HG03097 (cell line): Measurements from ENCODE around the gene MYO6.

Experiments
- ATAC-seq: cut with Tn5 transposase; IDR thresholded peaks from one replicate; pipeline ENCODE4 v1.9.1; 2021; ENCODE audit not compliant: unreplicated experiment, low FRiP score

MYO6 gene

DNA sequence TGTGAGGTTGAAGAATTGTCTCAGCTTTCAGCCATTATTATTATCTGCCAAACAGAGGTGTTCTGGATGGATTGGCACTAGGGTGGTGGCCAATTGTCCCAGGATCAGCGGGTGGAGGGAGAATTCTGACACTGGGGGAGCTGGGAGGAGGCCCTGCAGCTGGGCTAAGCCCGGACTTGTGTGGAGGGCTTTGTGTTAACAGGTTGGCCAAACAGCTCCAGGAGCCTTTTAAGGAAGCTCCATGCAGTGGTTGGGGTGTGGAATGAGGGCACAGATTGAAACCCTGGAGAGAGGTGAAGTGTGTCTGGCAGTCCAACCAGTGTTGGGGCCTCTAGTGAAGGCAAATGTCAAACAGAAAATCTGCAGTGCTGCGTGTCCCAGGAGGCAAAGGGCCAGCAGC lies 187.6 kb downstream of the MYO6 start:
- ATAC-seq = no peak

DNA sequence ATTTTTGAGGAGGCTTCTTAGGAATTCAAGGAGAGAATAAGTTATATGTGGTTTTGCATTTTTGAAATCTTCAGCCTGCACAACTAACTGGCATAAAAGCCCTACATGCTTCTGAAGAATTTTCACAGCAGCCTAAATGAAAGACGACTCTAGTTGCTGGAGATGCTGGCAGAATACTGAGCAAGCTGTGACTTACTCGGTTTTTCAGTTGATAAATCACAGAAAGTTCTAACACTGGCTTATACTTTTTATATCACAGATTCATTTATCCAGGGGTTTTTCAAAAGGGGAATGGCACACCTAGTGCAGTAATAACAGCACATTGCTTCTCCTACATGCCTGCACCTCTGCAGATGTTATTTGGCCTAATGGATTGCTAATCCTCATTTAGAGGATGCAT lies 188.8 kb downstream of the MYO6 start:
- no peak for ATAC-seq

DNA sequence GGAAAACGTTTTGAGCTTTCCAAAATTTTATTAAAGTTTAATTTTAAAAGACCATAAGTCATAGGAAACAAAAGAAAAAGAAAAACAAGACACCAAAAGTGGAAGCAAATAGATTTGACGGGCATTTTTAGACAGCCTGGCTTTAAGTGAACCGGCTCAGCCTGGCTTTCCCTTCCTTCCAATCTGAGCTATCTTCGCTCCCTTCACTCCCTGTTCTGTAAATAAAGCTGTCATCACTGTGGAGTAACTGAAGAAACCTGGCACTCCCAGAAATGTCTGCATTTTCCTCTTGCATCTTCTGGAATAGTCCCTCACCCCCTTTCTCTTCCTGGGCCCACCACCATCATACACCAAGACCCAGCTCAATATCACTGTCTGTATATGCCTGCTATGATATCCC lies 191.5 kb downstream of the MYO6 start:
- no peak for ATAC-seq

DNA sequence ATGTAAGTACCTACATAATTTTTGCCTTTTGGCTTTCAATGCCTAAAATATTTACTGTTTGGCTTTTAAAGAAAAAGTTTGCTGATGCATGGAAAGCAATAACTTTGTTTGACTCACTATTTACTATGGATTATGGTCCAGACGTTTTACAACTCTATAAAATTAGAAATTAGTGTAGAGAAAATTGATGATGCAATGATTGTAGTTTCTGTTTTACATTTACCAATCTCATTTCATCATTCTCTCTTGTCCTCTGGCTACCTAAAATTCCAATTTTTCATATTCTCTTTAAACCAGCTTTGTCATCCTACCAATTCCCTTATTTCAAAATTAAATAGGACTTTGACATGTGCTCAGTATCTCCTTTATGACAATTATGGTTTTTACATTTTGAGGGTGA lies 192.5 kb downstream of the MYO6 start:
- ATAC-seq = no peak

DNA sequence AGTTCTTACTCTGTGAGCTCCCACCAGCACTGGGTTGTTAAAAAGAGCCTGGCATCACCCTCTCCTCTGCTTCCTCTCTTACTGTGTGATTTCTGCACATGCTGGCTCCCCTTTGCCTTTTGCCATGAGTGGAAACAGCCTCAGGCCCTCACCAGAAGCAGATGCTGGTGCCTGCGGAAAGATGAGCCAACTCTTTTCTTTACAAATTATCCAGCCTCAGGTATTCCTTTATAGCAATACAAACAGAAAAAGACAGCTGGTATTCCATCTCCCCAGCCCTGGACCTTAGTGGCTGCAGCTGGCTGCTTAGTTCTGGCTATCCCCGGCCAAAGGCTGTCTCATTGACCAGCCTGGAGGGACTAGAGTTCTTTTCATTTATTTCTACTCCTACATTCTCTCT lies 194.3 kb downstream of the MYO6 start:
- ATAC-seq = no peak

DNA sequence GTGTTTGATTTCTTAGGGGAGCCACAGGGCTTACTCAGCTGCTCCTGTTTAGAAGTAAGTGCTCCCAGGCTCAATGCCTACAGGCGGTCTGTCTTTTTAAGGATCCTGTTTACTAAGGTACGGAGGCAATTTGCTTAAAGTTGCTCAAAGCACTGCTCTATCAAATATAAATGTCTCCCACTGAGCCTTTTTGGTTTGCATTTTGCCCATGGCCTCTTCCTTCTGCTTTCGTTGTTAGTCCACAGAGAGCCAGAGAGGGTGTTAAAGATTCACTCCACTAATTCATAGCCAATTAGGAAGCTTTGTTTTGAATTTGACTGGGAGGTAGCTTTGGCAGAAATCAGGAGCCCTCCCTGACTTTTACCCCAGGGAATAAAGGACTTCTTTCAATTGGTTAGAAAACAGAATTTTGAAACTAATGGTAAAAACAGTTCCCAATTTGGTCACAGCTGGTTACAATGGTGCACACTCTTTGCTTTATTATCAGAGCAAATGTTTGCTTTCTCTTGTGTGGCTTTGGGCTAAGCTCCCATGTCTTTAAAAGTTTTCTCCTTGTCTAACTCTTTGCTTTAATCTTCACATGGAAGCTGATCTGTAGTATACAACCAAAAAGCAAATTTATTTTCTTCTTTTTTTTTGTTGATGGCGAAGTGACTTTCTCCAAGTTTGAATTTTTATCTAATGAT lies 197.2 kb downstream of the MYO6 start:
- ATAC-seq = no peak

DNA sequence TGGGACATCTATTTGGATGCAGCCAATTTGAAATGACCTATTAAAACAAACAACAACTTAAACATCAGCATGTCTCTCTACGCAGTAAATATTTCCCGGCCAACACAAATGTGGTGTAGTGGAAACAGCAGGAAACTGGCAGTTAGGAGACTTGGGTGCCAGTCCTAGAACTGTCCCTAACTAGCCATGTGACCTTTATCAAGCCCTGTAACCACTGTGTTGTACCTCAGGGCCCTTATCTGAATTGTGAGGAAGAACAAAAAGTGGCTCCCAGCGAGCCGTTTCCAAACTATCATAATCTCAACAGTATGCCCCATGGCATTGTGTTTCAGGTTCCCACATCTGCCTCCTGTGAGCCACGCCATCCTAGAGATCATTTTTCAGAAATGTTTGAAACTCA lies 198.9 kb downstream of the MYO6 start:
- no peak for ATAC-seq

DNA sequence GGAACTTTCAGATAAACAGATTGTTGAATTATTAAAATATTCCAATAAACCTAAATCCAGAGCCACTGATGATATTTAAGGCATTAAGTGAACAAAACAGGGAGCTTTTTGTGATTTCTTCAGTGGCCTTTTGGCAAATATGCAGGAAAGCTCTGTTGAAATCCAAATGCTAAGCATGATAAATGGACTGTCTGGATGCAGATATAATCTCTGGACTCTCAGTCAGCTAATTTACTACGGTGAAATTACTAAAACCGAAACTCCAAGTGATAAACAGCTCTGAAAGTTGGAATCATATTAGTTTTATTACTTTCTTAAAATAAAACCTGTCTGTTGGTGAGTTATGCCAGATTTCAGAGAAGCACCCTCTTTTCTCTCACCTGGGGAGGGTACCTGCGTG lies 203.1 kb downstream of the MYO6 start:
- no peak for ATAC-seq

DNA sequence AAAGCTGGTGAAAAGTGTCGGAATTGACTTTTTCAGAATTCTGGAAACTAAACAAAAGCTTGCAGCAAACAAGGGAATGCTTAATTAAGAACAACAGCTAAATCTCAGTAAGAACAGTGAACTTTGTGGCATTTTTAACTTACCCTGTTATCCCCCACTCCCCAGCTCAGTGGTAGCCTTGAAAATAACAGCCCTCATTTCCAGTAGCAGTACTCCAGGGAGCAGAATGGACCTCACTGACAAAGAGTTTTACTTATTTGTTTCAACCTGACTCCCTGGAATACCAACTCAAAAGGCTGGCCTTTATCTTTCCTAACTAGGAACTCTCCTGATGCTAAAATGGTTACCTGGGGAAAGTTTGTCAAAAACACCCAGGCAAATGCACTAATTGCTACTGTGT lies 214.5 kb downstream of the MYO6 start:
- ATAC-seq = no peak

DNA sequence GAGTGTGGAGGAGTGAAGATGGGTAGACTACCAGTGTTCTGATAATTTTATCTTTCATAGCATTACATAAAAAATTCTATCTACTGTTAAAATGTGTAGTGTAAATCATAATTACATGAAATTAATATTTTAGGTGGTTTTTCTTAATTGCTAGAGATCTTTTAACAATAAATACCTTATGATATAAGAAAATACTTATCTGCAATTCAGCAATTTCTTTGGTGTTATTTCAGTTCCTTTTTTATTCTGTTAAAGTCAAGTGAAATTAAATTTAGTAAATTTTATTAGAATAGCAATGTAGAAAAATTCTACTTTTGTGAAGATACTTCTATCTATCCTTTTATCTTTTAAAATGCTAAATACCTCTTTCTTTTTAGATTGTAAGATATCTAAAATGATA lies 219.1 kb downstream of the MYO6 start:
- no peak for ATAC-seq
